ENCODE data around the gene KCTD12. TPM values are rescaled to one million over a fixed set of nuclear protein-coding genes. Genes with fewer than 3 reads are reported as not detected.

KCTD12 gene
- total RNA-seq, result 37.8 and 46.6 TPM in 2 replicates

GRCh38 chr13:76886292-76887075, at the start of gene KCTD12:
Gene KCTD12 (minus strand): TSS chr13:76886405. CDS start chr13:76886148, 257 bp downstream.

Other genes starting within 250 kb of the KCTD12 start
- under 0.01 TPM in 1 of 2 replicates, not detected in the other for gene ACOD1, start 62.1 kb upstream of the KCTD12 start, total RNA-seq
- 29.1 and 38.5 TPM in 2 replicates for gene CLN5, start 105.7 kb upstream of the KCTD12 start, total RNA-seq
- gene FBXL3, start 140.8 kb upstream of the KCTD12 start, total RNA-seq, result 51.0 and 54.1 TPM in 2 replicates

Data from bronchial smooth muscle cell (primary cell).